GM12864 (cell line): Measurements from ENCODE around the gene FCGR3A.

Source experiments
- DNase-seq: peaks from one replicate; pipeline ENCODE4 v3.0.0-alpha.2; 2011; ENCODE audit warnings: low read depth
- H3K4me3 ChIP-seq: 2 replicates; pipeline ENCODE4 v1.5.1; 2011; ENCODE audit warnings: mild to moderate bottlenecking, low read depth, low read length, control low read depth
- CTCF ChIP-seq: IDR thresholded peaks from 2 replicates; pipeline ENCODE4 v1.5.1; 2011; ENCODE audit warnings: low read depth, mild to moderate bottlenecking, moderate library complexity, low read length, control low read depth, inconsistent platforms; ENCODE audit errors: missing control alignments

The FCGR3A gene

DNA sequence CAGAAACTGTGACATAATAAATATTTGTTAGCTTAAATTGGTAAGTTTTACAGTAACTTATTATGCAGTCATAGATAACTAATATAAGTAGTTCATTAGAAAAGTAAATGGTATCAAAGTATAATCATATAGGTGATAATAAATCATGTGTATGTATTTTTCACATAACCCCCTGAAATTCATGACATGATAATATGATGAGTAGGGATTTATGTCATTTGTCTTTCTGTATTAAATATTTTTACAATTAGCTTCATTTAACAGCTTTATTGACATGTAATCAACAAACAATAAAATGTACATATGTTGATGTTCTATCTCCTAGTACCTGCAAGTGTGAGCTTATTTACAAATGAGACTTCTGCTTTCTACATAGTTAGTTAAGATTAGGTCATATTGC, 54.1 kb downstream of the FCGR3A start:
- H3K4me3 ChIP-seq = no peak overlapping the region
- DNase-seq = no peak
- no peak for TF ChIP-seq CTCF

DNA sequence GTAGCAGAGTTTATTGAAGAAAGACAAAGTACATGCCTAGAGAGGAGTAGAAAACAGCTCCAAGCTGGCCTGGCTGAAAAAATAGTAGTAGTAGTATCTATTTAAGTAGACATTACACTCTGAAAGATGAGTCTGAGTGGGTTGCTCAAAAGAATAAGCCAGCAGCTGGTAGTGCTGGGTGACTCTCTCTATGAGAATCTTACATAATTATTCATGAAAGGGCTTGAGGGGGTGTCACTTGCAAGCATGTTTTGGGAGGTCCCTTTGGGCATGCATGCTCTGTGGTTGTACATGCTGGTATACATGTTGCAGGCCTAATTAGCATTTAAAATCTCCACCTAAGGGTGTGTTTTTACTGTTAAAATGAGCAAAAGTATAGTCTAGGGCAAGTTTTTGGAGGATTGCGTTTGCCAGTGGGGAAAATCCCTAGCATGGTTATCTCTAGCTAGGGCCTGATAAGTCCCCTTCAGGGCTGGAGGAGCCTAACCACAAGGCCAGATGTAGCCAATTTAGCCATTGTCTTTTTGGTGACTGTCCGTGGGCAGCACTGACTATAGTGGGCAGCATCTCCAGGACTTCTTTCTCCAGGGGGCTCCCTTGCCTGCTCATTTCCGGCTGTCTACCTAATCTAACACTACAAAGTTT, 55.4 kb downstream of the FCGR3A start:
- no peak overlapping the region for H3K4me3 ChIP-seq
- no peak for TF ChIP-seq CTCF
- DNase-seq = no peak

- TF ChIP-seq CTCF = no peak
- H3K4me3 ChIP-seq = no peak overlapping the region
- no peak for DNase-seq
Observed at GRCh38 chr1:161492827-161493226, 56.8 kb downstream of the FCGR3A start.
